GM19025 (cell line): ENCODE data around the gene STRA8.

Experiments used
- ATAC-seq: cut with Tn5 transposase; IDR thresholded peaks from one replicate; pipeline ENCODE4 v1.9.1; 2021; ENCODE audit warnings: mild to moderate bottlenecking, low read depth, moderate library complexity; ENCODE audit not compliant: unreplicated experiment

STRA8 gene

GRCh38 chr7:135235841-135236240, 2.2 kb downstream of the STRA8 start:
- no peak for ATAC-seq

- peak; percentile 84 for ATAC-seq
These were observed 3.1 kb downstream of the STRA8 start for GRCh38 chr7:135236727-135237126.

GRCh38 chr7:135238112-135238744, 4.6 kb downstream of the STRA8 start:
- ATAC-seq: no peak

GRCh38 chr7:135239263-135239662, 5.6 kb downstream of the STRA8 start:
- ATAC-seq: no peak

GRCh38 chr7:135240441-135240840, 6.8 kb downstream of the STRA8 start:
- ATAC-seq: no peak

- ATAC-seq: no peak
These were observed 8.6 kb downstream of the STRA8 start for GRCh38 chr7:135242096-135242684.

- no peak for ATAC-seq
These were observed 11.9 kb downstream of the STRA8 start for GRCh38 chr7:135245226-135246190.

GRCh38 chr7:135246191-135246825, 12.7 kb downstream of the STRA8 start:
- ATAC-seq: no peak

GRCh38 chr7:135247746-135248471, 14.3 kb downstream of the STRA8 start:
- ATAC-seq: no peak

- ATAC-seq: no peak
These were observed 14.9 kb downstream of the STRA8 start for GRCh38 chr7:135248546-135248945.

- no peak for ATAC-seq
These were observed 18.1 kb downstream of the STRA8 start for GRCh38 chr7:135251496-135252391.

- ATAC-seq: no peak
These were observed 20.5 kb downstream of the STRA8 start for GRCh38 chr7:135253851-135254771.

- ATAC-seq: no peak
These were observed 24.2 kb downstream of the STRA8 start for GRCh38 chr7:135257790-135258189.

GRCh38 chr7:135258585-135258984, 24.9 kb downstream of the STRA8 start:
- no peak for ATAC-seq

- no peak for ATAC-seq
These were observed 26.1 kb downstream of the STRA8 start for GRCh38 chr7:135259702-135260101.

GRCh38 chr7:135260470-135260869, 26.8 kb downstream of the STRA8 start:
- ATAC-seq: no peak

- ATAC-seq: no peak
These were observed 27.5 kb downstream of the STRA8 start for GRCh38 chr7:135260930-135261721.
